Thoracic aorta (tissue), 2 donors: ENCODE measurements around the gene ZNF827. TPM values are rescaled to one million over a fixed set of nuclear protein-coding genes. Genes with fewer than 3 reads are reported as not detected.

Experiments
- ATAC-seq: fragments of 150-250 bp; one replicate; pipeline ENCODE4 v1.8.0; 2017; ENCODE audit warnings: low read depth; ENCODE audit not compliant: insufficient number of reproducible peaks, low FRiP score
- DNase-seq: peaks from one replicate; pipeline ENCODE4 v3.0.0-alpha.2; 2020; ENCODE audit warnings: low spot score
- H3K27ac ChIP-seq, 2 donors: fragments of 200-600 bp; sonication (generic); 1 replicate in 1 of 2; 2 replicates in 1 of 2; pipeline ENCODE4 v1.5.1; 2016; ENCODE audit warnings: mild to moderate bottlenecking in 2 of 2, moderate library complexity in 2 of 2
- H3K27me3 ChIP-seq: fragments of 200-600 bp; sonication (generic); replicated peaks from 2 replicates; pipeline ENCODE4 v1.6.0; 2016; ENCODE audit warnings: mild to moderate bottlenecking; ENCODE audit not compliant: insufficient read depth
- H3K36me3 ChIP-seq: fragments of 200-600 bp; sonication (generic); one replicate; pipeline ENCODE4 v1.5.1; 2016
- H3K4me1 ChIP-seq, 2 donors: fragments of 200-600 bp; sonication (generic); 1 replicate in 1 of 2; 2 replicates in 1 of 2; pipeline versions ENCODE4 v1.5.1 to v1.6.0; 2016; ENCODE audit warnings: low read depth in 2 of 2, mild to moderate bottlenecking in 1 of 2; ENCODE audit not compliant: control insufficient read depth in 1 of 2
- H3K4me3 ChIP-seq: fragments of 200-600 bp; sonication (generic); 2 replicates; pipeline ENCODE4 v1.5.1; 2016; ENCODE audit warnings: mild to moderate bottlenecking
- H3K9me3 ChIP-seq: fragments of 200-600 bp; sonication (generic); 2 replicates; pipeline ENCODE4 v1.5.1; 2016
- total RNA-seq, 2 donors: library from RNA; depleted of rRNA; stranded (reverse); fragments of >200 nt; gene quantifications; one replicate each; pipeline versions ENCODE4 v1.1.0 to v1.2.3, GENCODE V29; 2016
- TF ChIP-seq, protein P1 (sequence below): fragments of 200-600 bp; sonication (generic); IDR thresholded peaks from one replicate; pipeline ENCODE4 v1.5.1; 2019; ENCODE audit warnings: antibody characterized with exemption

ZNF827 gene
- total RNA-seq, 2 donors from 2014 or later: 20.2 to 41.4 TPM

DNA sequence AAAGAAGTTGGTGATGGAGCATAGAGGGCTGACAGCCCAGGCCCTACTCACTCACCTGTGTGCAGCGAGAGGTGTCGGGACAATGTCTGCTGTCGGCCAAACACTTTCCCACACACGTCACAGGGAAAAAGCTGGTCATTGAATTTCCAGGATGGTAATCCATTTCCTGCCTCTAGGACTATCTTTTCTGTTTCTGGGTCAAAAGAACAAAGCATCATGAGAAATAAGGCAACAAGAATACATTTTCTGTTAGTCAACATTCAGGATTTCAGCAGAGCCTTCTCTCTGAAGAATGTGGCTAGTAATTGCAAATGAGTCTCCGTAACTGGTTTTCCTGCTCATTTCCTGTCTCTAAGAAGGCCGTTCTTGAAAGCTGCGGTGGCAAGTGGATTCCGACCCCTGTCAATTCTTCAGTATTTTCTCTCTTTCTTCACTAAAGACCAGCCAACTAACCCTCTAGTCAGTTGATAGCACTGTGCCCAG lies 159.3 kb downstream of the ZNF827 start:
- ATAC-seq (no peak), DNase-seq (no peak)
- Histone ChIP-seq H3K9me3 (no peaks in the 10 kb centered on the region), H3K27me3 (no peaks in the 10 kb centered on the region), H3K36me3 (peaks cover 21% of the 10 kb centered on the region), H3K4me3 (no peak overlapping the region), H3K4me1 (peaks cover 0 to 10% of the 10 kb centered on the region in 2 donors), H3K27ac (no peak overlapping the region)
- TF ChIP-seq, protein P1, sequence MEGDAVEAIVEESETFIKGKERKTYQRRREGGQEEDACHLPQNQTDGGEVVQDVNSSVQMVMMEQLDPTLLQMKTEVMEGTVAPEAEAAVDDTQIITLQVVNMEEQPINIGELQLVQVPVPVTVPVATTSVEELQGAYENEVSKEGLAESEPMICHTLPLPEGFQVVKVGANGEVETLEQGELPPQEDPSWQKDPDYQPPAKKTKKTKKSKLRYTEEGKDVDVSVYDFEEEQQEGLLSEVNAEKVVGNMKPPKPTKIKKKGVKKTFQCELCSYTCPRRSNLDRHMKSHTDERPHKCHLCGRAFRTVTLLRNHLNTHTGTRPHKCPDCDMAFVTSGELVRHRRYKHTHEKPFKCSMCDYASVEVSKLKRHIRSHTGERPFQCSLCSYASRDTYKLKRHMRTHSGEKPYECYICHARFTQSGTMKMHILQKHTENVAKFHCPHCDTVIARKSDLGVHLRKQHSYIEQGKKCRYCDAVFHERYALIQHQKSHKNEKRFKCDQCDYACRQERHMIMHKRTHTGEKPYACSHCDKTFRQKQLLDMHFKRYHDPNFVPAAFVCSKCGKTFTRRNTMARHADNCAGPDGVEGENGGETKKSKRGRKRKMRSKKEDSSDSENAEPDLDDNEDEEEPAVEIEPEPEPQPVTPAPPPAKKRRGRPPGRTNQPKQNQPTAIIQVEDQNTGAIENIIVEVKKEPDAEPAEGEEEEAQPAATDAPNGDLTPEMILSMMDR: no peak

DNA sequence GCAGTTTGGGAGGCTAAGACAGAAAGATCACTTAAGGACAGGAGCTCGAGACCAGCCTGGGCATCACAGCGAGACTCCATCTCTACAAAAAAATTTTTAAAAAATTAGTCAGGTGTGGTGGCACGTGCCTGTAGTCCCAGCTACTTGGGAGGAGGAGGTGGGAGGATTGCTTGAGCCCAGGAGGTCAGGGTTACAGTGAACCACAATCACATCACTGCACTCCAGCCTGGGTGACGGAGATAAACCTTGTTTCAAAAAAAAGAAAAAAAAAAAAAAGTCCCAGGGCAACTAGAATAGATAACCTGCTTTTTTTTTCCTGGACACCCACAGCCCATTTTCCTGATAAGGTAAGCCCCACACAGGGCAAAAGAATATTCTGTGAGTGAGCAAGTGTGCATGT lies 162.4 kb downstream of the ZNF827 start:
- ATAC-seq (no peak), DNase-seq (no peak)
- no peaks in the 10 kb centered on the region for H3K27me3 ChIP-seq
- H3K9me3 ChIP-seq: no peaks in the 10 kb centered on the region
- peaks cover 4 to 15% of the 10 kb centered on the region in 2 donors for H3K4me1 ChIP-seq
- H3K27ac ChIP-seq: no peak overlapping the region
- H3K36me3 ChIP-seq: peaks cover 26% of the 10 kb centered on the region
- H3K4me3 ChIP-seq: no peak overlapping the region
- TF ChIP-seq, protein P1: no peak

DNA sequence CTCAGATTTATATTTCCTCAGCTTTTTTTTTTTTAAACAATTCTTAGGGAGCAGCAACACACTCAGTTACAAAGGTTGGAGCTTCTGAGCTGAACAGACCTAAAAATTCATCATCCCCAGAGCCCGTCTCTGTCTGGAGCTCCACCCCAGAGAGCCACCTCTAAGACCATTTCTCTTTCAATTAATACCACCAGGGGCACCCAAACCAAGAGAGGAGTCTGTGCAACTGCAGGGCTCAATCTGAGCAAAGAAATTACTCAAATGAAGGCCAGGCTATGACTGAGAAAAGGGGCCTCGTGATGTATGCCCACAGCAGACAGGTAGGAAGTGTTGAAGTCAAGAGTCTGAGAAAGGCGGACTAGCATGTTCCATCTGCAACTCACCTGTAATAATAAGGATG lies 163.2 kb downstream of the ZNF827 start:
- Histone ChIP-seq H3K4me3 (no peak overlapping the region), H3K36me3 (peaks cover 26% of the 10 kb centered on the region), H3K27me3 (no peaks in the 10 kb centered on the region), H3K27ac (no peak overlapping the region), H3K9me3 (no peaks in the 10 kb centered on the region), H3K4me1 (peaks cover 4 to 15% of the 10 kb centered on the region in 2 donors)
- ATAC-seq (no peak), DNase-seq (no peak)
- TF ChIP-seq, protein P1: no peak

DNA sequence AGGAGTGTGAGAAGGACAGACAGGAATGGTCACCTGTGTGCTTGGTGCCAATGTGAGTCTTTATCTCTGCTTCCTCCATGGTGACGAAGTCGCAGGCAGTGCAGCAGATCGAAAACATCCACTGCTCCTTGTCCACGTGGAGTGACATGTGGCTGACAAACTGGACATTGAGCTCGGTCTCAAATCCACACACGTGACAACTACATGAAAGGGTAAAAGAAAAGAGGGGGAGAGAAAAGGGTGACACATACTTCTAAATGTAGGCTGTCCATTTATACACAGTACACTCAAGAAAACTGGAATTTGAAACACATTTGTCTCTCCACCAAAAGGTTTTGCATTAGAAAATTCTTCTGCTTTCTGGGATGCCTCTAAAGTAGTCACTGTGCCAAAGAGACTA lies 164.2 kb downstream of the ZNF827 start:
- Histone ChIP-seq H3K27ac (peak overlapping the region; percentile 3 to 55), H3K4me3 (no peak overlapping the region), H3K9me3 (no peaks in the 10 kb centered on the region), H3K4me1 (peaks cover 4 to 15% of the 10 kb centered on the region in 2 donors), H3K27me3 (no peaks in the 10 kb centered on the region), H3K36me3 (peaks cover 26% of the 10 kb centered on the region)
- DNase-seq (no peak), ATAC-seq (no peak)
- TF ChIP-seq, protein P1: no peak

DNA sequence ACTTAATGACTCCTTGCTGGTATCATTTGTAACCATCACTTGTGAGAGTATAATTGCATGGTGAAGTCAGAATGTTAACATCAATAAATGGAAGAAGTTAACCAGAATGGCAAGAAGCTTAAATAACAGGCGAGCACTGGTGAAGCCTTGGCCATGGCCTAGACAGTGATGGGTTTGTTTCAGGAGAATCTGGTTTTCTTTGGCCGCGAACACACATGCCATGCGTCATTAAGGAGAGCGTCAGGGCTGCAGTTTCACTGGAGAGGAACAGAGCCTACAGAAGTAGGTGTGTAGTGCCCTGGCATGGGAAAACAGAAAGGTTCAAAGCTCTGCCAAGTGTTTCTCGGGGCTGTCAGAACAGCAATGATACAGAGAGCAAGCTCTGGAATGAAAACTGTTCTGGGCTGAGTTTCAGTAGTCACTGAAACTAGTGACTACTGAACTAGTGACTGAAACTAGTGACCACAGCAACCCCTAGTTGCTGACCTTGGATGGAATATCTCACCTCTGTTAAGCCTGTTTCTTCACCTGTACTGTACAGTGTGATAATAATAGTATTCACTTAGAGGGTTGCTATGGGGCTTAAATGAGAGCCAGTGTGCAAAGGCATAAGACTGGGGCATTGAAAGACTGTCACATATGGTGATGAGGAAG lies 164.9 kb downstream of the ZNF827 start:
- DNase-seq (no peak), ATAC-seq (no peak)
- Histone ChIP-seq H3K36me3 (peaks cover 23% of the 10 kb centered on the region), H3K27ac (peak overlapping the region; percentile 3 to 55), H3K4me1 (peaks cover 4 to 15% of the 10 kb centered on the region in 2 donors), H3K27me3 (no peaks in the 10 kb centered on the region), H3K4me3 (no peak overlapping the region), H3K9me3 (no peaks in the 10 kb centered on the region)
- TF ChIP-seq, protein P1: no peak
